ENCODE data around the gene KRT33A.
A peak's percentile ranks its signal among the peaks of the same experiment; 100 is the strongest.

Gene KRT33A

DNA sequence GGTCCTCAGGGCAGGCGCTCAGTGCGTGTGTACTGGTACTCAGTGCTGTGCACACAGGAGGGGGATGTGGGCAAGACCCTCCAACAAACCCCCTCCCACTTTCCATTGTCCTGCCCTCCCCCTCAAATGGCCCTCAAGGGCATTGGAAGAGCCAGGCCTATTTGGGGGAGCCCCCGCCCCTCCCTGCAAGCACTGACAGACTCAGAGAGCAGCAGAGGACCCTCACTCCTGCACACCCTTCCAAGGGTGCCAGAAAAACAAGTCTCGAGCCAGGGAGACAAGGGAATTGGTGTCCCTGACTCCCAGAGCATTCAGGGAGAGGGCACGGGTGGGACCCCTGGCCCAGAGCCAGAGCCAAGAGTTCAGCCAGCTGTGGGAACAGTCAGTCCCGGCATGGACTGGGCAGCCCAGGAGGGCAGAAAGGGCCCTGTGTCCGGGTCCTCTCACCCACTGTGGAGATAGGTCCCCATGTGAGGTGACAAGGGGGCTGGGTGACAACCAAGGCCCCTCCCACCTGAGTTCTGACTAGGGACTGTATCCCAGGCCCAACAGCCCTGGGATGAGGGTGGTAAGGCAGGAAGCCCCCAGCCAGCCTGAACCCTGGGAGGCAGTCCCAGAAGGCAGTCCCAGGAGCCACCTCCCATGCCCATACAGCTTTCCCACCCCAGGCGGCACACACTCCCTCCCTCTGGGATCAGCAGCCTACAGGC, 23.1 kb downstream of the KRT33A start:
- DNase-seq = no peak

DNA sequence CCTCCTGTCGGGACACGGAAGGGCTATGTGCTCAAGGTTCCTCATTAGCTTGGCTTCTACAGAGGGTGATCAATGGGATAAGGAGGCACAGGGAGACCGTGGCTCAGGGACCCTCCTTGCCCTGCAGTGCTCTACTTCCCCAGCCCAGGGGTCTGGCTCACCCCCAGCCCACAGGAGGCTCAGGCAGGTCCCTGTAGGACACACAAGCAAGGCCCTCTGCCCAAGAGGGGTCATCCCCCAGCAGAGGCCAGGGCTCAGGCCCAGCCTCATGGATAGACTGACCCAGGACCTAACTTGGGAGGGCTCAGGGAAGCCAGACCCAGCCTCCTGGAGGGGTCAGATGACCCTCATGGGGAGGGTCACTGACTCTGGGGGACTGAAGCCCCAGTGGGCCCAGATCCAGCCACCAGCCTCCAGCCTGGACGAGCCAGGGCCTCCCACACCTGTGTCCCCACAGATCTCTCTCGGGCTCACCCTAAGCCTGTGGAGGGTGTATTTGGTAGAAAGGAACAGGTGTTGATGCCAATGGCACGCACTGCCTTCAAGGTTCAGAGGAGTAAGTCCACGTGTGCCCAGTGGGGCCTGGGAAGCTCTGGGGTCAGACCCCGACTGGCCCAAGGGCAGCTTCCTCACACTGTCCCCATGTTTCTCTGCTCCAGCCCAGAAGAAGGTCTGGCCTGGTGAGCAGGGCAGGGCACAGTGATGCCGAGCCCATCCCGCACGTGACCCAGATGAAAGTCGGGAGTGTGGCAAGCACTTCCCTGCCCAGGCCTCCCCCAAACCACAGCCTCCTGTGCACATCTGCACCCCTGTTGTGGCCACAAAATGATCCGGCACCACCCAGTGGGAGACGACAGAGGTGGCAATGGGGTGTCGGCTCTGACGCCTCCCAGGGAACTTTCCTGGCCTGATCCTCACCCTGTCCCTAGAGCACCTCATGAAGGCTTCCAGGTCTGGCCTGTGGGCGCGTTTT, 24.2 kb downstream of the KRT33A start:
- no peak for DNase-seq

DNA sequence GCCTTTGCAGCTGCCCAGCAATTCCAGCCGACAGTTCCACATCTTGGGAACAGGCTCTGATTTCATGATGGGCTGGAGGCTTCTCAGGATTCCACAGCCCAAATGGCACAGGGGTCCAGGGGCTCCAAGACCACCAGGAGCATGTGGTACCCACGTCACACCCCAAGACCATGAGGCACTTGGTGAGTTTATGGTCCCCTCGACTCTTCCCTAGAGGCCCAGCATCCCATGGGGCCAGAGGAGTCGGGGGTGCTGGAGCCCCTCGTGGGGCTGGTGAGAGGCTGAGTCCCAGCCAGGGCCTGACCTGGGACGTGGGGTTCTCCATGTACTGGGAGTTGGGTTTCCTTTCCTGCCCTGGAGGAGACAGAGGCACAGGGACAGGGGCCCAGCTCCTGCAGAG, 25.0 kb downstream of the KRT33A start:
- no peak for DNase-seq

DNA sequence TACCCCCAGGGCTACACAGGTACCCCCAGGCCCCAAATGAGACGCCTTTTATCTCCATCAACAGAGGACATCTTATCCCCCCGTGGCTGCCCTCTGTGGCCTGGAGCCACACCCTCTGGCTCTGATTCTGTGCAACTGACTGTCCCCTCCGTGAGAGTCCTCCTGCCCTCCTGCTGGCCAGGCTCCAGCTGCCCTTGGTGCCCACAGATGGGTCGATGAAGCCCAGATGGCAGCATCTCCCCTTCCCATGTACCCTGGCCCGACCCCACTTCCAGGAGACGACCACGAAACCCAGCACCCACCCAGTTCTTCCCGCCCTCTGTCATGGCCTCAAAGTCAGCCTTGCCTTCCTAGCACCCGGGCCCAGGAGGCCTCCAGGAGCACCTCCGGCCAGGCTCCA, 25.5 kb downstream of the KRT33A start:
- DNase-seq = no peak

DNA sequence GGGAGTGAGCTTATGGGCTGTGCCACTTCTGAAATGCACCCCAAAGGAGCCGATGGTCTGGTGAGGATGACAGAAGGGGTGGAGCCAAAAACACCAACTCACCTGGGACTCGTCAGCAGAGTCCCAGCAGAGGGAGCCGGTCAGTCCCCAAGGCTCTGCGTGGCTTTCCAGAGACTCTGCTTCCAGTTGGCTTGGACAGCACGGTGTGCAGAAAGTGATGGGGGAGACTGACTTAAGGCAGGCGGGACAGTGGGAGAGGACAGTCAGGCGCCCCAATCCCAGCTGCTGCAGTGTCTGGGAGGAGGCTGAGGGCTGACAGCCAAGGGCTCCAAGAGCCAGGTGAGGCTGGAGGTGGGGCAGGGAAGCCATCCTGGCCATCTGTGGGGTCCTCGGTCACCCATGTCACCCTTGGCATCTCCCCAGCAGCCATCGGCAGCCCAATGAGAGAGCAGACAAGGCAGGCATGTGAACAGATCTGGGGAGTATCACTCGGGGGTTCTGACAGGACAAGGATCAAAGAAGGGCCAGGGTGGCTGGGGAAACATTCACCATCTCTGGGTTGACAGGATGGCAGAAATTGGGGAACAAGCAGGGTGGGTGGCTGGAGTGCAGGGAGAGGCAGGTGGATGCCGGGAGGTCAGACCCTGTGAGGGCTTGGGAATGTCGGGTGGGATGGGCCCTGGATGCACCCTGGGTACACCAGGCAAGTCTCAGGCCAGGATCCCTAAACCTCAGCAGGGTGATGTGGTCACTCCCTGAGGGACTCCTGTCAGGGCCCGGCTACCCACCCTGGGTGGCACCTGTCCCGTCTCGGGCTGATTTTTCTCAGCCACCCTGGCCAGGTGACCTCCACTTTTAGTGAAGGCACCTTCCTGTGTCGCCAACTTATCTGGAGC, 26.2 kb downstream of the KRT33A start:
- no peak for DNase-seq

DNA sequence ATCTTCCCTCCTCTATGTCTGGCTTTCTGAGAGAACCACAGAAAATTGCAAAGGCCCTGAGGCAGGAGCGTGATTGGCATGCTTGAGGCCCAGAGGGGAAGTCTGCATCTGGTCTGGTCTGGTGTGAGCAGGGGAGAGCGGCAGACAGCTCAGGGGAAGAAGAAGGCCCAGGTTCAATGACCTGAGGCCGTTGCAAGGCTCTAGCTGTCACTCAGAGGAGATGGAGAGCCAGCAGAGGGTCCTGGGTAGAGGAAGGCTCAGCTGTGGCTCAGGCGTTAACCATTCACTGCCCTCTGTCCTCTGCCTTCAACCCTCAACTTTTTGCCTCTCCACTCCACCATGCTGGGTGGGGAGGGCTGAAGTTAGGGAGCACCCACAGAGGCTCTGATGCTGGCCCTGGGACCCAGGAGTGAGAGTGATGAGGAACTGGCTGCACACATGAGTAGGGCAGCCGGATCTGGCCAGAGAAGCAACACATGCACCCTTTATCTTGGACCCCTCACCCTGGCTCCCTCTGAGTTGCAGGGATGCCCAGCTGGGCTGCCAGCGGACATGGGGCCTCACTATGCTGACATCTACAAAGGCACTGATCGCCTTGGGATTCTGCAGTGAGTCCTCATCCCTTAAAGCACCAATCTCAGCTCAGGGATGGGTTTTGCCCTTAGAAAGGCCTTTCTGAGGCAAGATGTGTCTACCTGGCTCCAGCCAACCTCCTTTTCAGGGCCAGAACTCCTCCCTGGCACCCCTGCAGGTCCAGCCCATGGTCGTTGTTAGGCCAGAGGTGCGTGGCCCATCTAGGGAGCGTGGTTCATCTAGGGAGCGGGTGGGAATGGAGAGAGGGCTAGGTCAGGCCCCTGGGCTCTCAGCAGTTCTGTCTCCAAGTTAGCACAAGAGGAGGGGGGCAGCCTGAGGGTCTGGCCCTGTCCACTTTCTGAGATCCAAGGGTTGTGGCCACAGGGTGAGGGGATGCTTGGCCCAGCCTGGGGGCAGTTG, 27.4 kb downstream of the KRT33A start:
- no peak for DNase-seq

DNA sequence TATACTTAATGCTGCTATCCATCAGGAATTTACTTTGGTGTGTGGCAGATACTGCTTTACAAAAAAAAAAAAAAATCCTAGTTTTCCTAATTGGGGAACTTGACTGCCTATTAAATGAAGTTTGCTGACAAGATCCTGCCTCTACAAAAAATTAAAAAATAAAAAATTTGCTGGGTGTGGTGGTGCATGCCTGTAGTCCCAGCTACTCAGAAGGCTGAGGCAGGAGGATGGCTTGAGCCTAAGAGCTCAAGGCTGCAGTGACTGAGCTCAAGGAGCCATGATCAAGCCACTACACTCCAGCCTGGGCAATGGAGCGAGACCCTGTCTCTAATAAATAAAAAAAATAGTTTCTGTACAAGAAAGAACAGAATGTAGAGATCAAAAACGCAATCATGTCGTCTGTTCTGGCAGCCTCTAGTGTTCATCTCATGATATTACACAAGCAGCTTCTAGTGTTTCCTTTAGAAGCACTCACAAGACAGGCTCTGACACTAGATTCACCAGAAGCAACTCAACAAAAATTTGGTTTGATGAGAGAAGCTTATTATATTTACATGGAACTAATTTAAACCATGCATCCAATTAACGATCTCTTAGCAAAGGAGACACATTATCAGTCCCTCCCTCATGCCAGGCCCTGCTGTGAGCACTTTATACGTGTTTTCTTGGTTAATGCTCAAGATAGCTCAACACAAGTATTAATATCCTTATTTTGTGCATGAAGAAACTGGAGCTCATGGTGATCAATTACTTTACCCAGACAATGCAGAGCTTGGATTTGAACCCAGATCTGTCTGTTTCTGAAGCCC, 28.3 kb downstream of the KRT33A start:
- peak; percentile 18 for DNase-seq

DNA sequence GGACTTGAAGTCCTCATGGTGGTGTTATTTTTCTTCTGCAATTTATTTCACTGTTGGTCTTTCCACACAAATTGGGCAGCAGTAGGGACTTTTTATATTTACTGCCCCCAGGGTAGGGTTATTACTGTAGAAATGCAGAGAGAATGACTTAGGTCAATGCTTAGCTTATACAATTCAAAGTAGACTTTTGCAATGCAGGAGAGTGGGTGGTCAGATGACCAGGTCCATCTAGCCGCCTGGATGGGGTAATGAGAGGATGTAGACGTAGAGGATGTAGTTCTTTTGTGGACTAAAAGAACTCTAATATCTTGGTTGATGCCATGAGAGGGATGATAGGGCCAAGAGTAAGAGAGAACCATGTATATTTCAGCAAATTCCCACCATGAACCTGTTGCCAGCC, 32.4 kb downstream of the KRT33A start:
- no peak for DNase-seq

DNA sequence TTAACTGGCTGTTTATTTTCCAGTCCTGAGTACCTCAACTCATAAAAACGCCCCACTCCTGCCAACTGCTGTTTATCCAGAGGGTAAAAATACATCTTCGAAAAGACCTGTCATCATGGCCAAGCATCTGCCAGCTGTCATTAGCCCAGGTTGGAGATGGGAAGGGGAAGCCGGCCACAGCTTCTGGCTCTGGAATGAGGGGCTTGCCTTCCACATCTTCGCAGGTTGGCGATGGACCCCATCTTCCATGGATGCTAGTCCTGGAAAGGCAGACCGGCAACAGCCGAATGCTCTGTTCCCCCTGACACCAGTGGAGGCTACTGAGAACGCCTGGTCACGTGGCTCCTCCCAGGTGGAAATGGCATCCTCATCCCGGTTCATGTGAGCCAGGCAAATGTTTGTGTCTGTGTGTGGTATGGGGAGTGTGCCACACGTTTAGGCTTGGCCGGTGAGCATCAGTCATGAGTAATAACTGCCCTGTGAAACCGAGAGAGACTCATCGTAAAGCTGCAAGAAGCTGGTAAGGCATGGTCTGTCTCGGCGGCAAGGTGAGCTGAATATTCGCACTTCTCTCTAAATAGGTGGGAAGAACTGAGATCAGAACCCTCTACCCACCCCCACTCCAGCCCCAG, 34.7 kb downstream of the KRT33A start:
- DNase-seq = no peak

DNA sequence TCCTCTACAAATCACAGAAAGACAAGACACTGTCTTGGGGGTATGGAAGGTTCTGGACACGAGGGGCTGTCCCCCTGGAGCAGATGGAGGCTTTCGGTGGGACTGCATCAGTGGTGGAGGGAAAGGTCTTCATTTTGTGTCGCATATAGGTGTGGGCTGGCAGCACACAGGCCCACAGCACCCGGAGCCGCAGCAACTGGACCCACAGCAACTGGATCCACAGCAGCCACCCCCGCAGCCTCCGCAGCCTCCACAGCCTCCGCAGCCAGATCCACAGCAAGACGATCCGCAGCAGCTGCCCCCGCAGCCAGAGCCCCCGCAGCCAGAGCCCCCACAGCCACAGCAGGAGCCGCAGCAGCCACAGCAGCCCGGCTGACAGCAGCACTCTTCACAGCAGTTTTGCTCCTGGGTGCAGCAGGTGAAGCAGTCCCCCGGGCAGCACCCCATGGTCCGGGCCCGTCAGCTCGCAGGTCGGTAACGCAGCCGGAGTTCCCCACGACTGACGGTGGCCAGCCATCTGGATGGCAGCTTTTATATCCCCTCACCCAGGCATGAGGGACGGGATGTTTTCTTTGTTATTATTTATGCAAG, 35.3 kb downstream of the KRT33A start, which contains the start of gene KRTAP17-1:
Gene KRTAP17-1 (minus strand): TSS at position 507 of the 591 bp plus-strand sequence. CDS start 60 bp downstream, at position 447.
- no peak for DNase-seq

DNA sequence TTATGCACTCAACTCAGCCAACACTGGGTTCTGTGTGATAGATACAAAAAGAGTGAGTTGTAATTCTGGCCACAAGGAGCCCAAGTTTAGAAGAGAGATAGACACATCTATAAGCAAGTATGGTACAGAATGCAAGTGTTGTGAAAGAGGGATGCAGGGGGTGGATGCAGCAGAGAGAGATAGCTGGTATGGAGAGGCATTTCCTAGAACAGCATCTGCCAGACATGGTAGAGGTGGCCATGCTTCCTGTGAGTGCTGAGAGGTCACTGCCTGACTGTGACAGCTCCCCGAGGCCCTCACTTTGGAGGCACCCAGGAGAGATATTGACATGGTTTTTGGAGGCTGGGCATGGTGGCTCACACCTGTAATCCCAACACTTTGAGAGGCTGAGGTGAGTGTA, 39.5 kb downstream of the KRT33A start:
- no peak for DNase-seq

DNA sequence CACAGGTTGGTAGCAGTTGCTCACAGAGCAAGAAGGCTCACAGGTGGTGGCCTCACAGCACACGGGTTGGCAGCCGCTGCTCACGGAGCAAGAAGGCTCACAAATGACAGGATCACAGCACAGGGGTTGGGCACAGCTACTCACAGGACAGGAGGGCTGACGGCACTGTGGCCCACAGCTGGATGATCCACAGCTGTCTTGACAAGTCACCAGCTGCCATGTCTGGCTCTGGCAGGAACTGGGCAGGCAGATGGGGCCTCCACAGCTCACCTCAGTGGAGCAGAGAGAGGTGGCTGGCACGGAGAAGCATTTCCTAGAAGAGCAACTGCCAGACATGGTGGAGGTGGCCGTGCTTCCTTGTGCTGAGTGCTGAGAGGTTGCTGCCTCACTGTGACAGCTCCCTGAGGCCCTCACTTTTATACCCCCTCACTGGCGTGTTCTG, 41.7 kb downstream of the KRT33A start, which contains the start of gene KRTAP16-1:
Gene KRTAP16-1 (minus strand): TSS at position 392 of the 442 bp plus-strand sequence. CDS start 56 bp downstream, at position 336.
- DNase-seq = no peak

DNA sequence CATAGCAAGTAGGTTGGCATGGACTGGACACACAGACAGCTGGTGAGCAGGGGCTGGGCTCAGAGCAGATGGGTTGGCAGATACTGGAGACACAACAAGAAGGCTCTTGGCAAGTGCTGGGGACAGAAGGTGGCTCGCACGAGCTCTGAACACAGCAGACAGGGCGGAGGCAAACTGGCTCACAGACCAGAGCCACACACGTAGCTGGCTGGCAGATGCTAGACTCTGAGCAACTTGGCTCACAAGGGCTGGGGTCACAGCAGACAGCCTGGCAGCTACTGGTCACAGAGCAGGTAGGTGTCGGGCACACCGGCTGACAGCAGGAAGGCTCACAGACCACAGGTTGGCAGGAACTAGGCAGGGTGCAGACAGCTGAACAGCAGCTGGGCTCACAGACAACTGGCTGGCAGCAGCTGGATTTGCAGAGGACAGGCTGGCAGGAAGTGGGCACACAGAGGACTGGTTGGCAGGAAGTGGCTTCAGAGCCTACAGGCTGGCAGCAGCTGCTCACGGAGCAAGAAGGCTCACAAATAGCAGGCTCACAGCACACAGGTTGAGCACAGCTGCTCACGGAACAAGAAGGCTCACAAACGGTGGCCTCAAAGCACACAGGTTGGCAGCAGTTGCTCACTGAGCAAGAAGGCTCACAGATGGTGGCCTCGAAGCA, 42.2 kb downstream of the KRT33A start:
- DNase-seq = no peak

DNA sequence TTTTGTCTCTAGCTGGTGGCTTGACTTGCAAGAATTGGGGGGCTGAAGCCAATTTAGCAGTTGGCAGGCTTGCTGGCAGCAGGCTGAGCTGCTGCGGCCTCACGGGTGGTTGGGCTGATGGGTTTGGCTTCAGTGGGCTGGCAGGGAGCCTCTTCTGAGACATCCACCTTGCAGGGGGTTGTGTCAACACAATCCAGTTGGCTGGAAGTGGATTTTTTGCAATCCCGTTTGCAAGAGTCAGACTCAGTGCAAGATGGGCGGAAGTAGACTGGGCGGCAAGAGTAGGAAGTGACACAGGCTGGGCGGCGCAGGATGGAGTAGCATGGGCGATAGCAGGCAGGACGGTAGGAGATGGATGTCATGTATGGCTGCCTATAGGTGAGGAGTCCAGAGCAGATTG, 43.0 kb downstream of the KRT33A start:
- no peak for DNase-seq

DNA sequence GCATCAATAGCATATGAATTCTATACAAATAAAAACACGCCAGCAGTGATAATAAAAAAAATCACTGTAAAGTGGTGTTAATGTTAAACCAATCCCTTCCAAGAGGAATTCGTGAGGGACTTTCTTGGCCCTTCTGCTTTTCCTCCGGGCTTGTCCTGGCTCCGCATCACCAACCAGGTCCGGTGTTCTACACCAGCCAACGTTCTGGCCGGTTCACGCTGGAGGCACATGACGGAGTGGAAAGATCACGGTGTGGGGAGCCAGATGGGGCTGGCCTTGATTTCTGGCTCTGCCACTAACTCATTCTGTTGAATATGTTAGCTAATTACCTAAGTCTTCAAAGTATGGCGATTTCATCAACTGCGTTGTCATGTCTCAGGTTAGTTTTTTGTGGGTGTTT, 46.5 kb downstream of the KRT33A start:
- no peak for DNase-seq

DNA sequence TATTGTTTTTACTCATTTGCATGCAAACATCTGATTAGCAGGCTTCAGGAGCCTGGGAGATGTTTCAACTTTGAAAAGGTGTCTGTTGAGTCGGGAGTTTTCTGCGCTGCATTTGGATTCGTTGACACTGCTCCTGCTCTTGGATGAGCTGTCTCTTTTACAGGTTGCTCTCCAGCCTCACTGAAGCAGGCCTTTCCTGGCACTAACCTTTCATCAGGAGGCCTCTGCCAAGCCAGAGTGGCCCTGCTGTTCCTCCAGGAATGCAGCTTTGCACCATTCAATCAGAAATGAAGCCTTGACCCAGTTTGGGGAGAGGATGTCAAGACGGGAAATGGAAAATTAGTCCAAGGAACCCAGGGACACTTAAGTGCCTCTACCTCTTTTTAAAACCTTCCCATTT, 47.6 kb downstream of the KRT33A start:
- no peak for DNase-seq

DNA sequence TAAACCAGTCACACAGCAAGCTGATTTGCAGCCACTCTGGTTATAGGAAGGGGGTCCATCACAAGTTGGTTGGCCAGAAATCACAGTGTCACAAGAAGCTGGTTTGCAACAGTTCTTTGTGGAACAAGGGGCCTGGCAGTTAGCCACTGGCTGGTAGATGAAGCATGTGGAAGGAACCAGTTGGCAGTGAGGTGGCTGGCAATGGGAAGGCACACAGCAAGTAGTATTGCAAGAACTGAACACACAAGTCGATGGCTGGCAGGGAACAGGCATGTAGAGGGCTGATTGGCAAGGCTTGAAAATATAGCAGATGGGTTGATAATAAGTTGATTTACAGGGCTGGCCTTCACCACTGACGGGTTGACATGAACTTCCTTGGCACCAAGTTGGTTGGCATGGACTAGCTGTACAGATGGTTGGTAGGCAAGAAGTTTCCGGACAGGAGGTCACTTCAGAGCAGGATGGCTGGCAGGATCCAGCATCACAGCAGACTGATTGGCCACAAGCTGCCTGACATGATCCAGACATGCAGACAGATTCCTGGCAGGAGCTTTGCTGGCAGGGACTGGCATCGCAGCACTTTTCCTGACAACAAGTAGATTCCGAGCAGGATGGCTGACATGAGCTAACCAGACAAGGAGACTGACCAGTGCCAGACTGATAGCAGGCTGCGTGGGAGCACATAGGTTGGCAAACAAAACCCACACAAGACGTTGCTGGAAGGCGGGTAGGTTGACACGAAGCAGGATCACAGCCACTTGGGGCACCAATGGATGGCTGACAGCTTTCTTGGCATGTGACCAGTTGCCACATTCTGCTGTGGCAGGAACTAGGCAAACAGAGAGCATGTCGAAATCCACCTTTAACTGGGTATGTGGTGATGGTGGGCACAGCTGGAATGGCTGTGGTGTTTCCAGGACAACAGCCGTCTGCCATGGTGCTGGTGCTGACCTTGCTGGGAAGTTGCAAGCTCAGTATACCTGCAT, 48.4 kb downstream of the KRT33A start, which contains the start of gene KRTAP29-1:
Gene KRTAP29-1 (minus strand): TSS at position 936 of the 986 bp plus-strand sequence. CDS start 0 bp downstream, at position 936.
- DNase-seq = no peak

Data from NCI-H82 (cell line).